RWPE1 (cell line): ENCODE data around the gene AFTPH.

Experiments used
- CTCF ChIA-PET: fragments of 350-600 bp; sonication (Branson Sonifier 250); formaldehyde crosslinking; extraction: SDS; loops from one replicate; lab custom pipeline; 2021; lab: Yijun Ruan, JAX
- POLR2A ChIA-PET: fragments of 400-600 bp; formaldehyde crosslinking; extraction: SDS; loops from one replicate; lab custom pipeline; 2020; ENCODE audit warnings: antibody characterized with exemption; ENCODE audit not compliant: low non-redundant PET; lab: Yijun Ruan, JAX
- DNase-seq: peaks from one replicate; pipeline ENCODE4 v3.0.0; 2012; ENCODE audit warnings: low spot score
- H3K27ac ChIP-seq: fragments of 450-650 bp; 2 replicates; pipeline ENCODE4 v1.5.1; 2017
- TF ChIP-seq, protein P1 (sequence below): fragments of 450-650 bp; conservative IDR thresholded peaks from 2 replicates; pipeline ENCODE4 v1.5.1; 2017; ENCODE audit warnings: low read depth, mild to moderate bottlenecking

AFTPH gene

DNA sequence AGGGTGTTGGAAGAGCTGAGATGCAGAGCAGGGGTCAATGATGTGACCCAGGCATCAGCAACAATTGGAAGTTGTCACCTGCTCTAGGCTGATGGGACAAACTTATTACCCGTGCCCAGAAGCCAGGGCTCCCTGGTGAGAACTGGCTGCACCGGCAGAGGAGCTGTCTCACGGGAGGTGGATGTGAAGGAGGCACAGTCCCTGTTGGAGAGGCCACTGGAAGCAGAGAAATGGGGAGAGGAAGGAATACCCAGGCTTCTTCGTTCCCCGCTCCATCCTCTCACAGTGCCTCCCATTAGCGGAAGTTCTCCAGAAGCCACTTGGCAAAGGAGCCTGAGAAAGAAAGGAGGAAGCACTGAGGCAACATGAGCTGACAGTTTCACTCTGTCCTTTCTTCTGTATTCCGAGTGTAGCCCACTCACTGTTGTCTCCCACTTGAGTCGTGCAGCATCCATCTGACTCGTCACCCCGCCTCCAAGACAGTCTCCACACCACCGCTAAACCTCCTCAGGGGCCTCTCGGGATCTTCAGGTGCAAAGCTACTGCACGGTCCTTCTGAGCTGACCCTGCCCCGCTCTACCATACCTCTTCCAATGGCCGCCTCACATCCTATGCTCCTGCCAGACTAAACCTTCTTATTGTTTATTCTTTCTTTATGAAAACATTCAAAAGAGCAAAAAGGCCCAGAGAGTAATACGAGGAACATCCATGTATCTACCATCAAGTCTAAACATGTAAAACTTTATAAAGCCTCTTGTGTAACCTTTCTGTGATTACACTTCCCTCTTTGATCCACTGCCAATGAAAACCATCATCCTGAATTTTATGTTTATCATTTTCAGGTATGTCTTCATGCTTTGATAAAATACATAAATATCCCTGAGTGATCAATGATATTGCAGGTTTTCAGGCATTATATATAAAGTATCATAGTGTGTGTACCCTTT is 19.1 kb upstream of the AFTPH start:
- H3K27ac ChIP-seq, result no peak overlapping the region
- TF ChIP-seq, protein P1, sequence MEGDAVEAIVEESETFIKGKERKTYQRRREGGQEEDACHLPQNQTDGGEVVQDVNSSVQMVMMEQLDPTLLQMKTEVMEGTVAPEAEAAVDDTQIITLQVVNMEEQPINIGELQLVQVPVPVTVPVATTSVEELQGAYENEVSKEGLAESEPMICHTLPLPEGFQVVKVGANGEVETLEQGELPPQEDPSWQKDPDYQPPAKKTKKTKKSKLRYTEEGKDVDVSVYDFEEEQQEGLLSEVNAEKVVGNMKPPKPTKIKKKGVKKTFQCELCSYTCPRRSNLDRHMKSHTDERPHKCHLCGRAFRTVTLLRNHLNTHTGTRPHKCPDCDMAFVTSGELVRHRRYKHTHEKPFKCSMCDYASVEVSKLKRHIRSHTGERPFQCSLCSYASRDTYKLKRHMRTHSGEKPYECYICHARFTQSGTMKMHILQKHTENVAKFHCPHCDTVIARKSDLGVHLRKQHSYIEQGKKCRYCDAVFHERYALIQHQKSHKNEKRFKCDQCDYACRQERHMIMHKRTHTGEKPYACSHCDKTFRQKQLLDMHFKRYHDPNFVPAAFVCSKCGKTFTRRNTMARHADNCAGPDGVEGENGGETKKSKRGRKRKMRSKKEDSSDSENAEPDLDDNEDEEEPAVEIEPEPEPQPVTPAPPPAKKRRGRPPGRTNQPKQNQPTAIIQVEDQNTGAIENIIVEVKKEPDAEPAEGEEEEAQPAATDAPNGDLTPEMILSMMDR, result no peak
- peak; percentile 18 for DNase-seq
- POLR2A ChIA-PET, result no interaction called here
- CTCF ChIA-PET, result interaction anchor here (0.6 to 1.5 kb wide), 2 partner anchors 76 to 174 kb away, joined by 3 to 5 read pairs; no protein-coding TSS in a partner anchor

DNA sequence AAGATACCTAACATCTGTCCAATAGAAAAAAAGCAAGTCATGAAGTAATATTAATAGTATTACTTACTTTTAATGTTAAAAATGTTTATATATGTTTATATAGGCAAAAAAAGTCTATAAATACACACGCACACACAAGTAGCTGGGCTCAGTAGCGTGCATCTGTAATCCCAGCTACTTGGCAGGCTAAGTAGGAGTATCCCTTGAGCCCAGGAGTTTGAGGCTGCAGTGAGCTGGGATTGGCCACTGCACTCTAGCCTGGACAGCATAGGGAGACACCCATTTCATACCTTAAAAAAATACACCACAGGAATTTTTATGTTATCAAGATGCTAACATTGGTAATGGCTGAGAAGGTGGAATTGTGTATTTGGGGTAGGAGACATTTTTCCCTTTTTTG is 17.4 kb upstream of the AFTPH start:
- TF ChIP-seq, protein P1, result no peak
- no peak for DNase-seq
- ChIA-PET POLR2A (interaction anchor here (0.6 kb wide), 1 partner anchor 83 kb away, joined by 3 read pairs; no protein-coding TSS in a partner anchor), CTCF (no interaction called here)
- no peak overlapping the region for H3K27ac ChIP-seq

DNA sequence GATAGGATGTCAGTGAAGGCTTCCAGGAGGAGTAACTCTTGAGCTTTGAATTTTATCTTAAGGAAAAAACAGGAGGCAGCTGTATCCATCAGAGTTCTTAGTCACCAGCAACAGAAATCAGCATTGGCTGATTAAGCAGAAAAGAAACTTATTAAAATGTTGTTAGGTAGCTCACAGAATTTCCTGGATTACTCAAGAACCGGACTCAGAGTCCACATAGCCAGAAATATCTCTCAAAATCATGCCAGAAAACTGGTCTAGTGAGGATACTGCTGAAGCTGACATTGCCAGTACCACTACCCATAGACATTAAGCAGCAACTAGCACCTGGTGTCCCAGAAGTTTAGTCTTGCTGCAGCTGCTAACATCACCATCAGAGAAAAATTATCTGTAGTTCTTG is 10.1 kb upstream of the AFTPH start:
- TF ChIP-seq, protein P1, result no peak
- CTCF ChIA-PET, result interaction anchor here (0.6 to 2.1 kb wide), 3 partner anchors 9 to 1022 kb away, joined by 3 to 6 read pairs (median 4); no protein-coding TSS in a partner anchor
- H3K27ac ChIP-seq, result no peak overlapping the region
- POLR2A ChIA-PET, result no interaction called here
- DNase-seq, result no peak

DNA sequence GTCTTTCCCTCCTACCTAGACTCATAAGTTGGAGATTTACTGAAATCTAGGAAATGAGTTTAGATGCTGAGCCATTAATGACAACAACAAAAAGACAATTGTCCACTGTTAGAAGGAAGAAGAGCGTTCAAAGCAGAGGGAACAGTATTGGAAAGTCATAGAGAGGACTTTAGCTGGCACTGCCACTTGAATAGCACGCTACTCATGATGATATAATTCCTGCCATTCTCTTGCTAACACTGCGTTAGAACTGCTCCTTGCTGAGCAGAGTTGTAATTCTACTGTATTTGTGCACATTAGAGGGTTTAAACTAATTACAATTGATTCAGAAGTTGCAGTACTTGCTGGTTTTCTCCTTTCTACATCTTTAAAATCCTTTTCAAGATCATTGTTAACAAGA is 9.0 kb upstream of the AFTPH start:
- POLR2A ChIA-PET, result no interaction called here
- CTCF ChIA-PET, result interaction anchor here (1.2 to 2.1 kb wide), 2 partner anchors 8 to 184 kb away, joined by 4 to 6 read pairs; no protein-coding TSS in a partner anchor
- no peak overlapping the region for H3K27ac ChIP-seq
- TF ChIP-seq, protein P1, result no peak
- DNase-seq, result no peak

DNA sequence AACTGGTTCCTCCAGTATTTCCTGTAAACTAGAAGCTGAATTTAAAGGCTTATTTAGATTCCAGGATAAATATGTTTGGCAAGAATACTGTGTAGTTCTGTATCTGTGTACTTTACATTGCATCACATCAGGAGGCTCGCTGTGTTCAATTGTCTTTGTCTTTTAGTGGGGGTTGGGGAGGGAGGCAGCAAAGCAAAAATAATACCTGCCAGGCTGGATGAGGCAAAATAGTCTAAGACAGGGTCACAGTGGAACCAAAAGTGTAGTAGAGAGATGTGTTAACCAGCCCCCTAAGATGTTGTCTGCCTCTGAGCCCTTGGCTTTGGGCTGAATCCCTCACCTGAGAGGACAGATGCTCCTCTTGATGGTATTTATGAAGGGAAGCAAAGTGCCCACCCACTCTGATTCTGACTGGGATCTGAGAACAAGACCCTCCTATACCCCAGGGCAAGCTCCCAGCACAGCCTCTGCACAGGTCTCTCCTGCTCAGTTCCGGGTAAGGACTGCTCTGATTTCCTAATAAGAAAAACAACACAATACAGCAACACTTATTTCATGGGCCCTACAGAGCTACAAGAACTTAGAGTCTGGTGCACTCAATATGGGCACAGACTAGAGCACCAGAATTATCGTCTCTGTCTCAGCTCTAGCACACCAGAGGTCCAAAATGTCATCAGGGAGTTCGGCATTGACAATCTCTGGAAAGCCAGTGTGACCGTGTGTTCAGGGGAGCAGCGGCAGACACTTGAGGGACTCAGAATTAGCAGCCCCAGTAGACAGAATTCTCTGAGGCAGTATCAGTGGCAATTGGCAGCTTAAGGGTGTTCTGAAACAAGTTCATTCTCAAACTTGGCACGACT is 7.2 kb upstream of the AFTPH start:
- TF ChIP-seq, protein P1, result no peak
- POLR2A ChIA-PET, result no interaction called here
- CTCF ChIA-PET, result no interaction called here
- no peak for DNase-seq
- H3K27ac ChIP-seq, result no peak overlapping the region

DNA sequence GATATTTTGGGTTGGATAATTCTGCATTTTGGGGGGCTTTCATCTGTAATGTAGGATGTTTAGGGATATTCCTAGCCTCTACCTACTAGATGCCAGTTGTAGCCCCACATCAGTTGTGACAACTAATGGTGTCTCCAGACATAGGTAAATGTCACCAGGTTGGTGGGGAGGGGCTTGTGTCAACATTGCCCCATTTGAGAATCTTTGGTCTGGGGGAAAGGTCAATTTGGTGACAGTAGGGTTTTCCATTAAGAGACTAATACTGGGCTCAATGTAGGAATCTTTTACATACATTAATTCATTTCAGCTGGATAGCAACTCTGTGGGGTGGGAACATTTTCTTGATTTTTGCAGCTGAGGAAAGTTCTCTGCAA is 6.6 kb upstream of the AFTPH start:
- TF ChIP-seq, protein P1, result no peak
- no peak for DNase-seq
- ChIA-PET CTCF (no interaction called here), POLR2A (no interaction called here)
- no peak overlapping the region for H3K27ac ChIP-seq
